Measurements from ENCODE around the gene CEMIP. TPM values are rescaled to one million over a fixed set of nuclear protein-coding genes. Genes with fewer than 3 reads are reported as not detected.

The CEMIP gene
- total and polyA plus RNA-seq, 2 of the 13 experiments (the other 11 are each of a cell fraction or from before 2014, with no cell fraction given) = 4.3 to 28.5 TPM

DNA sequence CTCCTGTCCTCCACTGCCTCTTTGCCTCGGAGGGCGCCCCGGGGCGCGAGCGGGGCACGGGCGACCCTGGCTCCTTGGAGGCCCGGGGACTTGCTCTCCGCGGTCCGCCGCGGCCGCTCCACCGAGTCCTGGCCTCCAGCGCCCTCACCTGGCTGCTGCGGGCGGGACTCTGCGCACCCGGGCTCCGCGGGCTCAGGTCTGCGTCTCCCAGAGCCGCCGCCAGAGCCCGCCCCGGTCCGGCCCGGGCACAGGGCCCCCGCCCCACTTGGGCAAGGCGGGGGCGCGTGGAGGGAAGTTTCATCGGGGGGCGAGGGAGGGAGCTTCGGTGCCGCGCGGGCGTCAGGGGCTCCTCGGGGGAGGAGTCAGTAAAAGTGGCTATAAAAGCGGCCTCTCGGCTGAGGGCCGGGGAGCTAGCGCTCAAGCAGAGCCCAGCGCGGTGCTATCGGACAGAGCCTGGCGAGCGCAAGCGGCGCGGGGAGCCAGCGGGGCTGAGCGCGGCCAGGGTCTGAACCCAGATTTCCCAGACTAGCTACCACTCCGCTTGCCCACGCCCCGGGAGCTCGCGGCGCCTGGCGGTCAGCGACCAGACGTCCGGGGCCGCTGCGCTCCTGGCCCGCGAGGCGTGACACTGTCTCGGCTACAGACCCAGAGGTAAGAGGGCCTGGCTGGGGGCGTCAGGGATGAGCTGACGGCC is at the start of gene CEMIP (continued):
- TF ChIP-seq, protein P1, sequence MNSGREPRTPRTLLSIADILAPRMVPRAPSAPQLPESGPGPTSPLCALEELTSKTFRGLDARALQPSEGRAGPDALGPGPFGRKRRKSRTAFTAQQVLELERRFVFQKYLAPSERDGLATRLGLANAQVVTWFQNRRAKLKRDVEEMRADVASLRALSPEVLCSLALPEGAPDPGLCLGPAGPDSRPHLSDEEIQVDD (CRISPR knock-in tag; IDR thresholded peaks at IDR 0.05; ENCODE audit: borderline replicate concordance) = no peak
- TF ChIP-seq ZNF20 (CRISPR knock-in tag; IDR thresholded peaks at IDR 0.05) (no peak), ZNF441 (CRISPR knock-in tag; IDR thresholded peaks at IDR 0.05; ENCODE audit: borderline replicate concordance) (0 out of 2 replicates have a peak, but pooled peaks have one; percentile 31), MTA1 (CRISPR knock-in tag; IDR thresholded peaks at IDR 0.05; ENCODE audit: borderline replicate concordance) (peak; percentile 68; the same call in 1 of the 2 replicates), ZFP36 (IDR thresholded peaks at IDR 0.05; ENCODE audit: borderline replicate concordance, low read depth, low read length, partially characterized antibody) (no peak), ZNF878 (CRISPR knock-in tag; IDR thresholded peaks at IDR 0.05) (no peak), SALL1 (CRISPR knock-in tag; IDR thresholded peaks at IDR 0.05) (no peak), ZNF337 (CRISPR knock-in tag; IDR thresholded peaks at IDR 0.05; ENCODE audit: borderline replicate concordance, low read depth) (no peak), ZNF644 (CRISPR knock-in tag; IDR thresholded peaks at IDR 0.05; ENCODE audit: low read depth) (no peak), SMAD9 (CRISPR knock-in tag; IDR thresholded peaks at IDR 0.05) (no peak), ZEB1 (IDR thresholded peaks at IDR 0.05; ENCODE audit: insufficient replicate concordance, low read depth) (no peak), ZSCAN30 (CRISPR knock-in tag; IDR thresholded peaks at IDR 0.05) (no peak), CEBPG (CRISPR knock-in tag; IDR thresholded peaks at IDR 0.05) (no peak), TRIM24 (CRISPR knock-in tag; IDR thresholded peaks at IDR 0.05) (no peak), BORCS8-MEF2B (CRISPR knock-in tag; IDR thresholded peaks at IDR 0.05) (no peak), NFYC (CRISPR knock-in tag; IDR thresholded peaks at IDR 0.05) (no peak)
- TF ChIP-seq, protein P2, sequence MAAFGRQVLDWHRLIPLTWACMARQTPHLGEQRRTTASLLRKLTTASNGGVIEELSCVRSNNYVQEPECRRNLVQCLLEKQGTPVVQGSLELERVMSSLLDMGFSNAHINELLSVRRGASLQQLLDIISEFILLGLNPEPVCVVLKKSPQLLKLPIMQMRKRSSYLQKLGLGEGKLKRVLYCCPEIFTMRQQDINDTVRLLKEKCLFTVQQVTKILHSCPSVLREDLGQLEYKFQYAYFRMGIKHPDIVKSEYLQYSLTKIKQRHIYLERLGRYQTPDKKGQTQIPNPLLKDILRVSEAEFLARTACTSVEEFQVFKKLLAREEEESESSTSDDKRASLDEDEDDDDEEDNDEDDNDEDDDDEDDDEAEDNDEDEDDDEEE (CRISPR knock-in tag; IDR thresholded peaks at IDR 0.05) = no peak
- TF ChIP-seq, protein P3, sequence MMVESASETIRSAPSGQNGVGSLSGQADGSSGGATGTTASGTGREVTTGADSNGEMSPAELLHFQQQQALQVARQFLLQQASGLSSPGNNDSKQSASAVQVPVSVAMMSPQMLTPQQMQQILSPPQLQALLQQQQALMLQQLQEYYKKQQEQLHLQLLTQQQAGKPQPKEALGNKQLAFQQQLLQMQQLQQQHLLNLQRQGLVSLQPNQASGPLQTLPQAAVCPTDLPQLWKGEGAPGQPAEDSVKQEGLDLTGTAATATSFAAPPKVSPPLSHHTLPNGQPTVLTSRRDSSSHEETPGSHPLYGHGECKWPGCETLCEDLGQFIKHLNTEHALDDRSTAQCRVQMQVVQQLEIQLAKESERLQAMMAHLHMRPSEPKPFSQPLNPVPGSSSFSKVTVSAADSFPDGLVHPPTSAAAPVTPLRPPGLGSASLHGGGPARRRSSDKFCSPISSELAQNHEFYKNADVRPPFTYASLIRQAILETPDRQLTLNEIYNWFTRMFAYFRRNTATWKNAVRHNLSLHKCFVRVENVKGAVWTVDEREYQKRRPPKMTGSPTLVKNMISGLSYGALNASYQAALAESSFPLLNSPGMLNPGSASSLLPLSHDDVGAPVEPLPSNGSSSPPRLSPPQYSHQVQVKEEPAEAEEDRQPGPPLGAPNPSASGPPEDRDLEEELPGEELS (CRISPR knock-in tag; IDR thresholded peaks at IDR 0.05) = no peak
- TF ChIP-seq, protein P4, sequence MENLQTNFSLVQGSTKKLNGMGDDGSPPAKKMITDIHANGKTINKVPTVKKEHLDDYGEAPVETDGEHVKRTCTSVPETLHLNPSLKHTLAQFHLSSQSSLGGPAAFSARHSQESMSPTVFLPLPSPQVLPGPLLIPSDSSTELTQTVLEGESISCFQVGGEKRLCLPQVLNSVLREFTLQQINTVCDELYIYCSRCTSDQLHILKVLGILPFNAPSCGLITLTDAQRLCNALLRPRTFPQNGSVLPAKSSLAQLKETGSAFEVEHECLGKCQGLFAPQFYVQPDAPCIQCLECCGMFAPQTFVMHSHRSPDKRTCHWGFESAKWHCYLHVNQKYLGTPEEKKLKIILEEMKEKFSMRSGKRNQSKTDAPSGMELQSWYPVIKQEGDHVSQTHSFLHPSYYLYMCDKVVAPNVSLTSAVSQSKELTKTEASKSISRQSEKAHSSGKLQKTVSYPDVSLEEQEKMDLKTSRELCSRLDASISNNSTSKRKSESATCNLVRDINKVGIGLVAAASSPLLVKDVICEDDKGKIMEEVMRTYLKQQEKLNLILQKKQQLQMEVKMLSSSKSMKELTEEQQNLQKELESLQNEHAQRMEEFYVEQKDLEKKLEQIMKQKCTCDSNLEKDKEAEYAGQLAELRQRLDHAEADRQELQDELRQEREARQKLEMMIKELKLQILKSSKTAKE (CRISPR knock-in tag; IDR thresholded peaks at IDR 0.05; ENCODE audit: borderline replicate concordance) = no peak
- TF ChIP-seq, protein P5, sequence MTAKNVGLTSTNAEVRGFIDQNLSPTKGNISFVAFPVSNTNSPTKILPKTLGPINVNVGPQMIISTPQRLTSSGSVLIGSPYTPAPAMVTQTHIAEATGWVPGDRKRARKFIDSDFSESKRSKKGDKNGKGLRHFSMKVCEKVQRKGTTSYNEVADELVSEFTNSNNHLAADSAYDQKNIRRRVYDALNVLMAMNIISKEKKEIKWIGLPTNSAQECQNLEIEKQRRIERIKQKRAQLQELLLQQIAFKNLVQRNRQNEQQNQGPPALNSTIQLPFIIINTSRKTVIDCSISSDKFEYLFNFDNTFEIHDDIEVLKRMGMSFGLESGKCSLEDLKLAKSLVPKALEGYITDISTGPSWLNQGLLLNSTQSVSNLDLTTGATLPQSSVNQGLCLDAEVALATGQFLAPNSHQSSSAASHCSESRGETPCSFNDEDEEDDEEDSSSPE (CRISPR knock-in tag; IDR thresholded peaks at IDR 0.05) = no peak
- TF ChIP-seq, protein P6, sequence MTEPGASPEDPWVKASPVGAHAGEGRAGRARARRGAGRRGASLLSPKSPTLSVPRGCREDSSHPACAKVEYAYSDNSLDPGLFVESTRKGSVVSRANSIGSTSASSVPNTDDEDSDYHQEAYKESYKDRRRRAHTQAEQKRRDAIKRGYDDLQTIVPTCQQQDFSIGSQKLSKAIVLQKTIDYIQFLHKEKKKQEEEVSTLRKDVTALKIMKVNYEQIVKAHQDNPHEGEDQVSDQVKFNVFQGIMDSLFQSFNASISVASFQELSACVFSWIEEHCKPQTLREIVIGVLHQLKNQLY (CRISPR knock-in tag; IDR thresholded peaks at IDR 0.05) = no peak
